Stimulated activated CD8-positive, alpha-beta memory T cell treated with anti-CD3 and anti-CD28 coated beads, Interleukin-2, amount 100 ng/mL, for 1 hour (primary cell): Measurements from ENCODE around the gene ITPR1.
A peak's percentile ranks its signal among the peaks of the same experiment; 100 is the strongest.

Source experiments
- DNase-seq, 2 donors: peaks; one replicate each; pipeline ENCODE4 v3.0.0-alpha.2; 2020; ENCODE audit warnings: low read depth in 2 of 2

Gene ITPR1

DNA sequence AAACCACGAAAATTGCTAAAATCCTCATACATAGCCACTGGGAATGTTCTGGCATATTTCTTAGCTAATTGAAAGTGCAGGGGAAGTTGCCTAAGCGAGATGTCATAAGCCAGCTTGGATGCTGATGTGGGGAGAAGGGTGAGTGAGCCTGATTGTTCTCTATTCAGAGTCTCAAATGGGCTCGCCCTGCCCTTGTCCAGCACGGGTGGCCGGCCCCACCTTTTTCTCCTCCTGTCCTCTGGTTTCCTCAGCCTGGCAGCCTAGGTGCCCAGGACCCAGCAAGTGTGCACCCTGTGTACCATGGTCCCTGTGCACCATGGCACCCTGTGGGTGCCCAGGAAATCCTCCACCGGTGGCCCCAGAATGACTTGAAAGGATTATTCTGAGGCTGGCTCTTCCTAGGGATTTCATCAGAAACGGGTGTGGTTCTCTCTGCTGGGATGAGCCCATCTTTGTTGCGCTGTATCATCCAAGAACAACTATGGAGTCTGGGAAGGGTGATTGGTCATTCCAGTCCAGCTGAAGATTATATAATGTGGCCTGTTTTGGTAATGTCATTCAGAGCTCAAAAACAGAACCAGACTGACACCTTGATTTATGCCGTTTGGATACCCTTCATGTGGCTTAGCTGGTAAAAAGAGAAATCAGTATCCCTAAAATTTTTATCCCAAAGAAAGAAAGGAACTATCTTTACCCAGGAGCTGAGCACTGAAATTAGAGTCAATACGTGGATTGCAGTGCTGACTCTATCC lies 335.3 kb downstream of the ITPR1 start:
- DNase-seq, result no peak

DNA sequence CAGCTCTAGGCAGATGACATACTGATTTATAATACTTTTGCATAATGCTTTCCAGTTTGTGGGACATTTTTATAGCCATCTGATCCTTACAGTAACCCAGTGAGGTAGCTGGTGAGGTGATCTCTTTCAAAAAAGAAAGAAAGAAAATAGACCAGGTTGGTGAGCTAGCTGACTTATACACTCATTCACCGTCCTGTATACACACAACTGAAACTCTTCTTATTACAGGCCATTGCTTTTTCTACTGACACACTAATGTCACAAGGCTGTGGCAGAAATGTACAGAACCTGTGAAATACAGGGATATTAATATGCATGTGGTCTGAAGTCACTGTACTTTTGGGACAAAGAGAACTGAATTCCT lies 335.9 kb downstream of the ITPR1 start:
- DNase-seq, result no peak

DNA sequence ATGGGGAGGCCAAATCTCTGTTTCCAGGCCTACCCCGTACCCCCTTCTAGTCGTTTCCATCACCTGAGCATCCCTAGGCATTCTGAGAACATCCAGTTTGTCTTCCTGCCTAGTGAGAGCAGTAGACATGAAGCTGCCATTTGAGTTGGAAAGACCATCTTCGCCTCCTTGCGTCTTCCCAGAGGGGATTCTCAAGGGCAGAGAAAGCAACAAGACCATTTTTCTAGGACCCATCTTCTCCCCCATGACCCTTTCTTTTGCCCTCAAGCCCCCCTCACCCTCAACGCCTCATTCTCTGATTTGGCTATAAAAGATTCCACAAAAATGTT lies 337.4 kb downstream of the ITPR1 start:
- no peak for DNase-seq

DNA sequence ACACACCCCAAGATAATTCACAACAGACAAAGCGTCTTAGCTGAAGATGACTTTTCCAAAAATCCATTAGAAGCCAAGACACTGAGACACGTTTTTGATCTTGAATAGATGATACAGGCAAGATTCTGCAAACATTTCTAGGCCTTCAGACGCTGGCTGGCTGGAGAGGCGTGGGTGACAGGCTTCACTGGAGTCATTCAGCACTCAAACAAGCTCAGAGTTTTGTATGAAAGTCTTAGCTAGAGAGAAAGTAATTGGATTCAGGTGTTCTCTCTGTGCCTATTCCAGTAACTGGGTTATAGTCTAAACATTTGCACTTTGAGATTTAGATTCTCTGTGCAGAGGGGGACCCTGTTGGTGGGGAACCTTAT lies 338.4 kb downstream of the ITPR1 start:
- DNase-seq, result no peak

DNA sequence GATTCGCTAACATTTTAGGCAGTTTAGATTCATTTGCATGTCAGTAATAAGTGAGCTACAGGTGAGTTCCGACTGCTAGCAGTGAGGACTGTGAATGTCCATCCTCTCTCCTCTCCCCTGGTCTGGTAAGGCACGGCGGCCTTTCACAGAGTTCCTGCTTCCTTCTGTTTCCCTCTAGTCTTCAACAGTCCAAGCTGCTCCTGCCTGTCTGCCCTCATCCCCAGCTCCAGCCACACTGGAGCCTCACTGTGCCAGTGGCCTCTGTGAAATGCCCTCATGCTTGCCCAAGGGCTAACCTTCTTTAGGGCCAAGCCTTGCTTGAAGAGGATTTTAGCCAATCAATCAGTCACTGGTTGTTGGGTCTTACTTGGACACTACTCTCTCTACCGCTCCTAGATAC lies 340.3 kb downstream of the ITPR1 start:
- DNase-seq, result no peak

DNA sequence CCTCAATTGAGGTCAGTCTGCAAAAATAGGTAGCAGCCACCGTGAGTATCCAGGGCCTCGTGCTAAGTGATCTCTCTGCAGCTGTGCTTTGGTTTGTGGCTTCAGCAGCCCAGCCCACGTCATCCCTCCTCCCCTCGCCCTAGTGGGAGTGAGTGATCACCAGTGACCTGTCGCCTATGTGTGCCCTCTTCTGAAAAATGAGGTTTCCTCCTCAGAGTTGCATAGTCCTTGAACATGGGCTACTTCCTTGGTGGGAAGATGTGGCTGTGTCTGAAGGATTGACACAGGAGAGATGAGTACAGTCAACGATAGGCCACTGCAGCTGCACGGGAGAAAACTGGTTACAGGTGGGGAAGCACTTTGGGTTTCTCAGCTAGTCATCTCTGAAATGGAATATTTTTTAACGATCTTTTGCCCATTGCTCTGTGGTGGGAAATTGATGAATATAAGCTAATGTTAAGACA lies 341.3 kb downstream of the ITPR1 start:
- DNase-seq, result peak; percentile 47 to 56

DNA sequence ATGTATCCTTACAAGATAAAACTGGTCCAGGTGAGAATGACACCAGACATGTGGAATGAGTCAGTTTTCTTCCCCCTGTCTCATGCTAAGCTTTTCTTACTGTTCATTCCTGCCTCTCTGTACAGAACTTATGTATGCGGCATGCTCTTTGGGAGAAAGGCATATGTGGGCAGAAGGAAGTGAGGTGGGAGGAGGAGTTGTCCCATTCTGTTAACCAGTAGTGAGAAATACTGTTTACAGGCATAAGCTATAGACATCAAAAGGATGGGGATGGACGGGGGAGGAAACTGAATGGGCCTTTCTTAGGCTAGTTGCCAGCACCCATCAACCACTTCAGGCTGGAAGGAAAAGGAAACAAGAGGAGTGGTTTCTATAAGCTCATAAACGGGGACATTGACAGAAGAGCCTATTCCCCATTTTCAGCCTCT lies 342.5 kb downstream of the ITPR1 start:
- no peak for DNase-seq

DNA sequence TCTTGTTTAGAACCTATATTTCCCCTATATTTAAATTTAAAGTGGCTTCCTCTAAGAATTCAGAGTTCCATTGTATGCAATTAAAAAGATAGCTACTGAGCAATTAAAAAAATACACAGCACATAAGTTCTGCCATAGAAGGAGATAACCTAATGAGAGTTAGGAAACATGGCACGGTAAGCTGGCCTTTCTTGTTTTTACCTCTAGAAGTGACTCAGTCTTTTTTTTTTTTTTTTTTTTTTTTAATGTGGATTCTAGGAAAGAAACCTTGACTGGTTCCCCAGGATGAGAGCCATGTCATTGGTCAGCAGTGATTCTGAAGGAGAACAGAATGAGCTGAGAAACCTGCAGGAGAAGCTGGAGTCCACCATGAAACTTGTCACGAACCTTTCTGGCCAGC lies 343.4 kb downstream of the ITPR1 start:
- DNase-seq, result no peak

DNA sequence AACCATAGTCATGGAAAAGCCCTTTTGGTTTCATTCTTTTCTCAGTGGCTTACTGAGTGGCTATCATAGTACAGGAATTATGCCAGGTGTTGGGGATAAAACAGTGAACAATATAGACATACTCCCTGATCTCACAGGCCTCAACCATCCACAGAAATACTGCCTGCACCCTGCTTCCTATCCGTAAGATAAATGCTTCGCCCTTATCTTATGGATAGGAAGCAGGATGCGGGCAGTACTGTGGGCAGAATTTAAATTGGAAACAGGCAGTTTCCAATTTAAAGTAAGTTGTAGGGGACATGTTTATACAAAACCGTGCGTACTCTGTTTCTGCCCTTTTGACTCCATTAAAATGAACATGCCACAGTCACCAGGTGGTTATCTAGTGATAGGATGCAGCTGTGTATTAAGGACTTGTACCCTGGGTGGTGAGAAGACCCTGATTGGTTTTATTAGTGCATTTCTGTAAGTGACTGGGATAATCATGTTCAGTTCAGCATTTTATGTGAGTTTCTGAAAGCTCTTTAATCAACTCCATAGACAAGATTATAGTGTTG lies 344.3 kb downstream of the ITPR1 start:
- no peak for DNase-seq

DNA sequence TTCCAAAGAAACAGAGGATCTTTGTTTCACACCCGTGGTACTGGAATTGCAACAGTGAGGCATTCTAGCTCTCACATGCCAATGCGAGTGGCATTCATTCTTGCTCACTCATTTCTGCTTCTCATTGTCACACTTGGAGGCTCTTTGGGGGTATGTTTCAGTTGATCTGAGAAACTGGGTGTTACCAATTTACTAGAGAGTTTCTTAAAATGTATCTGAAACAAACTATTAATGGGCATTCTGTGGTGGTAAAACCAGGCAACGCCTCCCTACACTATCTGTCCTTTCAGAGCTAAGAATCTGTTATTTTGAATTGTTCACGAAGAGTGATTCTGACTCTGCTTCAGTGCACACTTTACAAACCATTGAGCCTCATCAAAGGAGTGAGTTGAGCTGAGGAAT lies 345.5 kb downstream of the ITPR1 start:
- DNase-seq, result no peak

DNA sequence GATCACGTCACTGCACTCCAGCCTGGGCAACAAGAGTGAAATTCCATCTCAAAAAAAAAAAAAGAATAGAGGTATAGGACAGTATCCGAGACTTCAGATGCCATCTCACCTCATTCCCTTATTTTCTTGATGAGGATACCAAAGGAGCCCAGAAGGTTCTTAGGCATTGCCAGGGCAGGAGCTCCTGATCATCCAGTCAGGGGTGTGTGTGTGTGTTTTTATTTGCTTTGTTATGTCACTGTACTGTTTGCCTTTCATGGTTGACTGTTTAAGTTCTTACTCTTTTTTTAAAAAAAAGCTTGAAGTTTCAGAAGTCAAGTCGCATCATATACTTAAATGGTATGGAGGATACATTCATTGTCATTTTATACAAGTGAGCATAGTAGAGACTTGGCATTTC lies 346.1 kb downstream of the ITPR1 start:
- DNase-seq, result no peak

DNA sequence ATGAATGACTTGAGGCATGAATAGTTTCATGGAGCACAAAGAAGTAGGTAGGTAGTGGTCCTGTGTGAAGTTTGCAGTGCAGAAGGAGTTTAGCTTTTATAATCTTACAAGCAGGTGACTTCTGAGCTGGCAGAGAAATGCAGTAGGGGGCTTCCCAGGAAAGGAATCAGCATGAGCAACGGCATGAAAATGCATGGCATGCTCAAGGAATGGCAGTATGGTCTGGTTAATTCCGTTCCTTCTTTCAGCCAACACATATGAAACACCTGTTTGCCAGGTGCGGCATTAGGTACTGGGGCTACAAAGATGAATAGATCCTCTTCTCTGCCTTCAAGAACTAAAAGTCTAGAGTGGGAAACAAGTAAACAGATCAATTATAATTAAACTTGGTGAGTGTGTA lies 348.1 kb downstream of the ITPR1 start:
- DNase-seq, result no peak

DNA sequence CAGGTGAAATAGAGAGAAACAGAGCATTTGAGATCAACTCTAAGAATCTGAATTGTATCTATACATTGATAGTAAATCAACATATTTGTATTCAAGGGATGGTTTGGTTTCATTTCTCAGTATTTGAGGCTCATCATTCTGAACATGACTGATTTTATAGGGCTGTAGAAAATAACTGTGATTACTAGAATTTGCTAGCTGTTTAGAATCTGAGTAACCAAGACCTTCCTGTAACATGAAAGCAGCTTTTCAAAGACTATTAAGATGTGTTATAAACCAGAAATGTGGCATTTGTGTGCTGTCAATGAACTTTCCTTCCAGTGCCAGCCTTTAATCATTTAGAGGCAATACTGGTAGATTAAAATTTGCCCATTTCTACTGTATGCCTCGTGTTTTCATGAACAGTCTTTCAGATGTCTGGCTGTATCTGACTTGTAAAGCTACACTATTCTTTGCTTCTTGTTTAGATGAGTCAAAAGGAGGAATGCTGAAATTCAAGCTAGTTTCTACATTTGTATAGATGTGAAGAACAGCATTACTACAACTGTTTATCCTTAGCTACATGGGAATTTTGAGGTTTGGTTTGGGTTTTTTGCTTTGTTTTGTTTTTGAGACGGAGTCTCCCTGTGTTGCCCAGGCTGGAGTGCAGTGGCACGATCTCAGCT lies 348.8 kb downstream of the ITPR1 start:
- DNase-seq, result no peak

DNA sequence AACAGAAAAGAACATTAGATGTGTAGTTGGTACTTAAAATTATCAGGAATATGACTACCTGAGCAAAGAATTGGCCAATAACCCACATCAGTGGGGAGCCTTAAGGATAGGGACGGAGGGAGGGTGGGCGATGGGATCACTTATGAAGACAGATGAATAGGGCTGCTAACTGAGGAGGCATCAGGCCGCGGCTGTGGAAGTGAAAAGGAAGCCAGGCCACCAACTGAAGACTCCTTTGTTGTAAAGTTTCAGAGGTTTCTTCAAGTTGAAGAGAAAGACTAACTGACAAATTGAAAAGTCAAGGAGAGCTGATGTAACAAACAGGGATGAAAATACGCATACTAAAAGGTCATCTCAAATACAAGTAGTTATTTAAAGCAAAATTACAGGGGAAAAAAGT lies 350.5 kb downstream of the ITPR1 start:
- DNase-seq, result no peak

DNA sequence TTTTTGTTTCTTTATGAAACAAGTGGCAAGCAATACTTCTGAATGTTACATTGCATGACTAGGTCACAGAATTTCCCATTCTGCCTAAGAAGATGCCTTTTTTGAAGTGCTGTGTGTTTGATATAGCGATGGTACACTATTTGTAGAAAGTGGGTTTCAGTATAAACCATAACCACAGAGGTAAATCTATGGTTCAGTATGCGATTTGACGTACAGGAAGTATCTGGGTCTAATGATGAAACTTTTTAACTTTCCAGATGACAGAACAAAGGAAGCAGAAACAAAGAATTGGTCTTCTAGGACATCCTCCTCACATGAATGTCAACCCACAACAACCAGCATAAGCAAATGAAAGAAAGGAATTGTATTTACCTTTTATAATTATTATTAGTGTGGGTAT lies 352.7 kb downstream of the ITPR1 start:
- DNase-seq, result no peak

DNA sequence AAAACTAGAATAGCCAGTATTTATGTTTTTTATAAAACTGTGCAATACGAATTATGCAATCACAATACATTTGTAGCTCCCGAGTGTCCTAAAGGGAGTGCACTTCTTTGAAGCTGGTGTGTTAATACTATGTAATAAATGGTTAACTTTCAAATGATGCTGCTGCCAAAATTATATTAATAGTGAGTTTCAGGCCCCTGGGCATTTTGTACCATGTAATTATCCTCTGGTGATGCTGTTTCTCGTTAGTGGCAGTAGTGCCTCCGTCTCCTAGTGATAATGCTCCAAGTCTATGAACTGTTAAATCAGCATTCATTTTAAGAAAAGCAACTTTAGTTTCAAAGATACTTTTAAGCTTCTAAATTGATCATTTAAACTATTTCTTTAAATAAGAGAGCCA lies 353.4 kb downstream of the ITPR1 start:
- DNase-seq, result no peak

DNA sequence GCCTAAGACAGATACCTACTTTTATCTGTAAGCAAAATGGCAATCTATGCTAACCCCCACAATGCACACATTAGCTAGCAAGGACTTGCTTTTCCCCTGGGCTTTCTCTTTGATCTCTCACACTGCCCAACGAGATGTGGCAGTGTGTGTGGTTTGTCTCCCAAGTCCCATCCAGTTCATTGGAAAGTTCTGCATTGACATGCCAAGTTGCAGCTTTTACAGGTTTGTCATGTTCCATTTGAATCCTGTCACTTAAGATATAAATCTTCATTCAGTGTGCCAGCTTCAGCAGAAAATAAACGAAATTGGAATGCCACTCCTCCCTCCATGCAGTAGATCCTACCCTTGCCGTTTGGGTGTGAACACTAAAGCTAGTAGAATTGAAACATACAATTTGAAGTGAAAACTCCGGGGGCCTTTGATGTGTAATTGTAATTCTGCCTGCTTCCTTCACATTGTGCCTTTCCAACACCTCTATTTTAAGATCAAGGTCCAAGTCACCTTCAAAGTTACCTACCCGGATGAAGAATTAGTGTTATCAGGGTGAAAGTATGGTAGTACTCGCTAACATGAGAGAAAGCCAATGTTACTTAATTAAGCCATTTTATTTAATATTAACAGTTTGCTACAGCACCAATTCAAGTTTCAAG lies 355.2 kb downstream of the ITPR1 start:
- DNase-seq, result no peak

DNA sequence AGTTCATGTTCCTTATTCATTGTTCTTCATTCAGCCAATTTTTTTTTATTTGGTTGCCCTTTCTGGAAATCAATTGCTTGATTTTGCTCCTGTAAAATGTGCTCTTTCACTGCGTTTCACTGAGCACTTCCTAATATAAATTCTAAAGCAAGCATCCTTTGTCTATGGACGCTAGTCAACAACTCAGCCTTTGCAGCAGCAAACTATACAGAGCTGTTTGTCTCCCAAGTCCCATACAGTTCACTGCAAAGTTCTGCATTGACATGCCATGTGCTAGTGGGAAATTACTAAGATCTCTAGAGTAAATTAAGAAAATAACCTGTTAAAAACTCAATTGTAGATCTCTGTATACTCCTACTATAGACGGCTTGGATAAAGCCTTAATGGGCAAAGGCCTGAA lies 356.0 kb downstream of the ITPR1 start:
- DNase-seq, result no peak

DNA sequence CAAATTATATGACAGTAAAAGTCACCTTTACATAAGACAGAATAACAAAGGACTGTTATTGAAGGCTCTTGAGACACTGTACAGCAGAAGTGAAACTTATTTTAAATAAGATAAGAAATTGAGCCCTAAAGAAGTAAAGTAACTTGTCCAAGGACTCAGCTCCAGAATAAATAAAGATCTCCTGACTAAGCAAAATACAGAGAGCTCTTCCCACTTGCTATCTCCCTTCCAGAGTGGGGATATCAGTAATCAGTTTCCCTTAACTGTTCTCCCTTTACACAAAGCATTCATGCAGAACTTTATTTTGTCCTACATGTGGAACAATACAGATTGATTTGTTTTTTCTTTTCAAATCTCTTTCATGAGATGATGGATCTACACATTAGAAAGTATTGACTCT lies 356.6 kb downstream of the ITPR1 start:
- DNase-seq, result no peak

DNA sequence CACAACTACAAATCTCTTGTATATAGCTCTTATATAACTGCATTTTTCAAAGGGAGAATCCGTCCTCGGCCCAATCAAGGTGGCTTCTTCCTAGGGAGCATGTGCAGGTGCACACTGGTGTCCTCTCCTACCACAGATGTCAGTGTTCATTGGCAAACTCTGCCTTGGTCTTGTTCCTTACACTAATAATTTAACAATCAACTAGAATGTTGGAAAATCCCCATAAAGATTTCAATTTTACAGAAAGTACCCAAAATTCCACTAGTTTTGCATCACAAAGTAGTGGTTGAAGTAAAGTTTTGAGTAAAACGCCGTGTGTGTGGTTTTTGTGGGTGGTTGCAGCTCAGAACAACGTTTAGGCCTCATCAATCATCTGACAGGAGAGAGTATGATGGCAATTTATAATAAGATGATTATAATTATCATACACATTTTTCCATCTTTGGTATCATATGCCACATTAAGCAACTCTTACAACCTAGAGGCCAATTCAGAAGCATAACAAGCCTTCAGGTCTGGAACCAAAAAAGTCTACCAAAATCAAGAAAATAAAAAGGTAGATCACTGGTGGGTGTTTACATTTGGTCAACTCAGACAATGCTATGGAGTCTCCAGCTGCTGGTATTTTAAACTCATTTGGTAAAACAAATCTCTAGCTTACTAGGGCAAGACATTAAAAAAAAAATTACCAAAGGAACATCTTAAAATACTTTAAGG lies 357.2 kb downstream of the ITPR1 start:
- no peak for DNase-seq

DNA sequence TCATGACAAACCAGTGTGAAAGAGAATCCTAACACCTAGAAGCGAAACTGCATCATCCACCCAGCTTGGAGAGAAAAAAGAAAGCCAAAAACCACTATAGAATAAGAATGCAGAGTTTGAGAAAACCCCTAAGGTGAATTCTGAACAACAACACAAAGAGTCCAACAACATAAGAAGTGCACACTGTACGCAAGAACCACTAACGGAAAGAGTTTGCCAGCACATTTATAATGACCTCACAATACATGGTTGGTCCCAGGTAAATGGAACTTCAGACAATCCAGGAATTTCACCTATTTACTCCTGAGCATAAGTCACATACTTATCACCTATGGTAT lies 357.7 kb downstream of the ITPR1 start:
- no peak for DNase-seq
